ENCODE results near the gene EMC7. TPM values are rescaled to one million over a fixed set of nuclear protein-coding genes. Genes with fewer than 3 reads are reported as not detected.

The EMC7 gene
- total RNA-seq (10 to 100 TPM; 25.8 to 38.3 (median 31.7) TPM), polyA plus RNA-seq (10 to 100 TPM; 38.0 to 48.4 TPM)

- Histone ChIP-seq H3K36me3 (no peaks in the 10 kb centered on the region), H3K4me3 (peak within 1 kb of the TSS; percentile 71 to 91 (median 87)), H3K27ac (peak within 1 kb of the TSS; percentile 74 to 89 (median 82)), H3K4me1 (peaks cover 0 to 21% (median 7%) of the 10 kb centered on the region in 3 donors), H3K9me3 (no peaks in the 10 kb centered on the region), H3K27me3 (no peaks in the 10 kb centered on the region)
- 0 to 1% methylated on average over 48 of the region's 48 CpGs for WGBS, 2 donors
- peak; percentile 98 to 100 (median 99) for ATAC-seq
- intact Hi-C loops (cut with DNase I), result loop anchor here in 1 of 3 donors (10.0 kb wide), 1 partner anchor 113 kb away; the partner anchor contains the start of gene KATNBL1
- FAIRE-seq, result peak; percentile 97
- DNase-seq, result peak; percentile 97 to 100 (median 99)
- no peak for TF ChIP-seq CTCF (IDR thresholded peaks at IDR 0.05)
Observed at GRCh38 chr15:34101366-34102174, at the start of gene EMC7, which contains the start of gene PGBD4. Gene EMC7 (minus strand): TSS chr15:34101862. CDS start chr15:34101839, 23 bp downstream. Gene PGBD4 (plus strand): TSS chr15:34102083. CDS start chr15:34102532, 449 bp downstream.

GRCh38 chr15:34147371-34148140 is 45.9 kb upstream of the EMC7 start:
- no peaks in the 10 kb centered on the region for H3K36me3 ChIP-seq
- WGBS, 2 donors, result 69 to 75% methylated on average over 6 of the region's 6 CpGs
- no peak overlapping the region for H3K27ac ChIP-seq
- H3K4me3 ChIP-seq, result no peak overlapping the region
- TF ChIP-seq CTCF (IDR thresholded peaks at IDR 0.05), result no peak
- no peaks in the 10 kb centered on the region for H3K4me1 ChIP-seq
- ATAC-seq (no peak), FAIRE-seq (no peak), DNase-seq (no peak)
- H3K9me3 ChIP-seq, result no peaks in the 10 kb centered on the region
- H3K27me3 ChIP-seq, result no peaks in the 10 kb centered on the region
- intact Hi-C loops (cut with DNase I), result no loop called here

DNA sequence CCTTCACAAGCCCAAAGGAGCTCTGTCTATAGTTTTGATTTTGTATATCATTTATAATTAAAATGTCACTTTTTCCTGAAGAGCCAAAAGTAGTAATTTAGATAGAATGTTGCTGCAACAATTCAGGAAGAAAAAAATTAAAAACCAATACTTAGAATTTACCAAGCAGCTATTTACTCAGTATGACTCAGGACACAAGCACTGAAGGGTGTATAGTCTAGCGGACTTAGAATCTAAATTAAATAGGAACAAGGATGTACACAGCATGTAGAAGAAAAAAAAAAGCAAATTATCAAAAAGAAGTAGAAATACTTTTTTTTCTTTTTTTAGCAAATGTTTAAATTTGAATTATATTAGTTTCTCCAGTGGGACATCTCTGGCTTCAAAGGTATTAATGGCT is 31.8 kb upstream of the EMC7 start:
- FAIRE-seq (peak; percentile 47), DNase-seq (no peak), ATAC-seq (no peak)
- TF ChIP-seq CTCF (IDR thresholded peaks at IDR 0.05), result no peak
- no peaks in the 10 kb centered on the region for H3K4me1 ChIP-seq
- H3K4me3 ChIP-seq, result no peak overlapping the region
- WGBS, 2 donors, result 98 to 100% methylated on average over 1 of the region's 1 CpG
- H3K27ac ChIP-seq, result no peak overlapping the region
- no peaks in the 10 kb centered on the region for H3K9me3 ChIP-seq
- no peaks in the 10 kb centered on the region for H3K27me3 ChIP-seq
- no peaks in the 10 kb centered on the region for H3K36me3 ChIP-seq
- intact Hi-C loops (cut with DNase I), result no loop called here

DNA sequence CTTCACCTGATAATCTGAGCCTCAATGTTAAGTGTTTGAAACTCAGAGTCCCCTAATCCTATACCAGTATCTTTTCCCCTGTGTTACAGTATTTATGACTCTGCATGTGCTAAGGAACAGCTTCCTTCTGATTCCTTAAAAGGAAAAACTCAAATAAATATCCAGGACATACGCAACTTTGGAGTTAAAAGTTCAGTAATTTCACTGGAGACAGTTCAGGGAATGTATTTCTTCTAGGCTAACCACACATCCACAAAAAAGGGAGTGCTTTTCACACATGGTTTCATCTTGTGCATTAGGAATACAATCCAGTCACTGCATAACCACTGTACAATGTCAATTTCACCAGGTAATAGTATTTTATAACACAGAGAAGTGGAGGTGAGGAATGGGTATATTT is 31.2 kb upstream of the EMC7 start:
- Histone ChIP-seq H3K9me3 (no peaks in the 10 kb centered on the region), H3K36me3 (no peaks in the 10 kb centered on the region), H3K4me3 (no peak overlapping the region), H3K27ac (no peak overlapping the region), H3K4me1 (no peaks in the 10 kb centered on the region), H3K27me3 (no peaks in the 10 kb centered on the region)
- ATAC-seq, result no peak
- FAIRE-seq, result no peak
- WGBS, 2 donors, result 95 to 98% methylated on average over 1 of the region's 1 CpG
- intact Hi-C loops (cut with DNase I), result no loop called here
- no peak for TF ChIP-seq CTCF (IDR thresholded peaks at IDR 0.05)
- DNase-seq, result no peak

Measured in pancreas (tissue), 10 donors.